ENCODE data around the gene KCNK3.

Gene KCNK3

GRCh38 chr2:26691881-26692278, 642 bp upstream of the KCNK3 start:
- DNase-seq: peak in 1 of 14 donors; percentile 50

- DNase-seq: peak in 1 of 14 donors; percentile 55
Observed at GRCh38 chr2:26692897-26693849, 651 bp downstream of the KCNK3 start.

- DNase-seq: no peak
Observed at GRCh38 chr2:26694001-26694400, 1.5 kb downstream of the KCNK3 start.

GRCh38 chr2:26696351-26696816, 3.9 kb downstream of the KCNK3 start:
- peak in 3 of 14 donors; percentile 13 to 97 (median 28) for DNase-seq

GRCh38 chr2:26697425-26697824, 4.9 kb downstream of the KCNK3 start:
- DNase-seq: no peak

- no peak for DNase-seq
Observed at GRCh38 chr2:26699295-26699694, 6.8 kb downstream of the KCNK3 start.

- no peak for DNase-seq
Observed at GRCh38 chr2:26700078-26700477, 7.6 kb downstream of the KCNK3 start.

GRCh38 chr2:26701596-26701995, 9.1 kb downstream of the KCNK3 start:
- DNase-seq: no peak

- DNase-seq: no peak
Observed at GRCh38 chr2:26702025-26702424, 9.5 kb downstream of the KCNK3 start.

- no peak for DNase-seq
Observed at GRCh38 chr2:26704441-26704977, 12.0 kb downstream of the KCNK3 start.

- no peak for DNase-seq
Observed at GRCh38 chr2:26705126-26705525, 12.6 kb downstream of the KCNK3 start.

GRCh38 chr2:26706093-26706492, 13.6 kb downstream of the KCNK3 start:
- no peak for DNase-seq

- peak in 1 of 14 donors; percentile 37 for DNase-seq
Observed at GRCh38 chr2:26706616-26707473, 14.3 kb downstream of the KCNK3 start.

GRCh38 chr2:26707747-26708146, 15.2 kb downstream of the KCNK3 start:
- DNase-seq: no peak

- DNase-seq: no peak
Observed at GRCh38 chr2:26708457-26708856, 15.9 kb downstream of the KCNK3 start.

GRCh38 chr2:26709323-26710110, 17.0 kb downstream of the KCNK3 start:
- DNase-seq: no peak

GRCh38 chr2:26710145-26710544, 17.6 kb downstream of the KCNK3 start:
- no peak for DNase-seq

- peak in 2 of 14 donors; percentile 20 for DNase-seq
Observed at GRCh38 chr2:26710743-26711456, 18.4 kb downstream of the KCNK3 start.

- DNase-seq: no peak
Observed at GRCh38 chr2:26711457-26712161, 19.1 kb downstream of the KCNK3 start.

Data from C1 segment of cervical spinal cord (tissue), 14 donors.